ENCODE measurements around the gene IFT74. TPM values are rescaled to one million over a fixed set of nuclear protein-coding genes. Genes with fewer than 3 reads are reported as not detected.

Gene IFT74
- total and polyA plus RNA-seq, 9 of the 15 experiments (the other 6 are each of a cell fraction or from before 2014, with no cell fraction given) = 6.1 to 13.2 (median 9.3) TPM

GRCh38 chr9:26946753-26947727, 9.2 kb upstream of the IFT74 start, which contains the start of gene PLAA (continued):
- TF ChIP-seq, protein P1, sequence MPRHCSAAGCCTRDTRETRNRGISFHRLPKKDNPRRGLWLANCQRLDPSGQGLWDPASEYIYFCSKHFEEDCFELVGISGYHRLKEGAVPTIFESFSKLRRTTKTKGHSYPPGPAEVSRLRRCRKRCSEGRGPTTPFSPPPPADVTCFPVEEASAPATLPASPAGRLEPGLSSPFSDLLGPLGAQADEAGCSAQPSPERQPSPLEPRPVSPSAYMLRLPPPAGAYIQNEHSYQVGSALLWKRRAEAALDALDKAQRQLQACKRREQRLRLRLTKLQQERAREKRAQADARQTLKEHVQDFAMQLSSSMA (CRISPR knock-in tag; IDR thresholded peaks at IDR 0.05) = no peak
- peak in 1 of 2 experiments; percentile 16; a peak in 1 of 4 replicates for TF ChIP-seq SRF (CRISPR knock-in tag; IDR thresholded peaks at IDR 0.05)
- TF ChIP-seq SUPT5H (IDR thresholded peaks at IDR 0.05) = no peak; the same call in 1 of the 2 replicates
- TF ChIP-seq MEF2D (tag; conservative IDR thresholded peaks at IDR 0.05; ENCODE audit: low read depth) = no peak
- TF ChIP-seq LEF1 (IDR thresholded peaks at IDR 0.05) = no peak
- TF ChIP-seq POLR2H (tag; IDR thresholded peaks at IDR 0.05; ENCODE audit: low read depth) = no peak
- TF ChIP-seq ETV5 (CRISPR knock-in tag; IDR thresholded peaks at IDR 0.05; ENCODE audit: low read depth) = peak; percentile 37; the same call in 1 of the 2 replicates
- TF ChIP-seq BHLHE40 (IDR thresholded peaks at IDR 0.05; ENCODE audit: low read length) = no peak
- TF ChIP-seq GABPA (tag; conservative IDR thresholded peaks at IDR 0.05; ENCODE audit: low read depth) = peak; percentile 94
- no peak for TF ChIP-seq ZNF318 (IDR thresholded peaks at IDR 0.05; ENCODE audit: borderline replicate concordance in 1 of 2, low read depth in 1 of 2)
- TF ChIP-seq TAF1 (IDR thresholded peaks at IDR 0.05; ENCODE audit: control insufficient read depth, extremely low read depth, insufficient read depth, low read length, severe bottlenecking) = peak; percentile 51
- no peak for TF ChIP-seq ZNF586 (CRISPR knock-in tag; conservative IDR thresholded peaks at IDR 0.05)
- peak; percentile 61; the same call in 1 of the 2 replicates for TF ChIP-seq POLR2A (conservative IDR thresholded peaks at IDR 0.05)
- peak; percentile 76 for TF ChIP-seq NFE2 (IDR thresholded peaks at IDR 0.05; ENCODE audit: low read depth)
- no peak for TF ChIP-seq CBX8 (IDR thresholded peaks at IDR 0.05; ENCODE audit: borderline replicate concordance, extremely low read depth, low read depth, low read length, poor library complexity, severe bottlenecking)
- TF ChIP-seq MEIS2 (IDR thresholded peaks at IDR 0.05; ENCODE audit: partially characterized antibody) = peak; percentile 35
